Activated B cell treated with CpG ODN at 0.5 μM for 24 hours (primary cell): ENCODE data around the gene PDE7B. TPM values are rescaled to one million over a fixed set of nuclear protein-coding genes. Genes with fewer than 3 reads are reported as not detected.

Experiments
- ATAC-seq: fragments of 200-7000 bp; cut with Tn5 transposase; one replicate; pipeline ENCODE4 v1.10.0; 2021; ENCODE audit warnings: low read depth, mild to moderate bottlenecking, moderate library complexity
- CTCF ChIA-PET: fragments of 350-600 bp; sonication (Branson Sonifier 250); formaldehyde crosslinking; loops from one replicate; lab custom pipeline; 2021; ENCODE audit warnings: antibody characterized with exemption; lab: Charles Lee
- POLR2A ChIA-PET: fragments of 350-600 bp; sonication (Branson Sonifier 250); formaldehyde crosslinking; loops from one replicate; lab custom pipeline; 2021; ENCODE audit warnings: antibody characterized with exemption; lab: Charles Lee
- DNase-seq: peaks from one replicate; pipeline ENCODE4 v3.0.0; 2022
- H3K27ac Mint-ChIP-seq: one replicate; pipeline ENCODE4 v1.8.0; 2020; ENCODE audit warnings: mixed read lengths
- H3K27me3 Mint-ChIP-seq: one replicate; pipeline ENCODE4 v1.8.0; 2021; ENCODE audit warnings: mixed read lengths
- H3K36me3 Mint-ChIP-seq: one replicate; pipeline ENCODE4 v1.8.0; 2021; ENCODE audit warnings: low read depth, mixed read lengths
- H3K4me1 Mint-ChIP-seq: one replicate; pipeline ENCODE4 v1.8.0; 2021; ENCODE audit warnings: mixed read lengths
- H3K4me3 Mint-ChIP-seq: one replicate; pipeline ENCODE4 v1.8.0; 2020; ENCODE audit warnings: mild to moderate bottlenecking, mixed read lengths
- H3K9me3 Mint-ChIP-seq: one replicate; pipeline ENCODE4 v1.8.0; 2020; ENCODE audit warnings: mixed read lengths
- intact Hi-C: fragments of 100-400 bp; cut with micrococcal nuclease; formaldehyde crosslinking; loops from one replicate; pipeline ENCODE4 v1.15.1; 2024
- total RNA-seq: library from RNA; stranded (reverse); gene quantifications from 2 replicates; pipeline ENCODE4 v1.2.3, GENCODE V29; 2022
- TF ChIP-seq, protein P1 (sequence below): fragments of 200-600 bp; IDR thresholded peaks from one replicate; pipeline ENCODE4 v1.8.0; 2022; ENCODE audit warnings: antibody characterized with exemption, mild to moderate bottlenecking

PDE7B gene
- total RNA-seq, 1 donor from 2014 or later, result 1.8 TPM

DNA sequence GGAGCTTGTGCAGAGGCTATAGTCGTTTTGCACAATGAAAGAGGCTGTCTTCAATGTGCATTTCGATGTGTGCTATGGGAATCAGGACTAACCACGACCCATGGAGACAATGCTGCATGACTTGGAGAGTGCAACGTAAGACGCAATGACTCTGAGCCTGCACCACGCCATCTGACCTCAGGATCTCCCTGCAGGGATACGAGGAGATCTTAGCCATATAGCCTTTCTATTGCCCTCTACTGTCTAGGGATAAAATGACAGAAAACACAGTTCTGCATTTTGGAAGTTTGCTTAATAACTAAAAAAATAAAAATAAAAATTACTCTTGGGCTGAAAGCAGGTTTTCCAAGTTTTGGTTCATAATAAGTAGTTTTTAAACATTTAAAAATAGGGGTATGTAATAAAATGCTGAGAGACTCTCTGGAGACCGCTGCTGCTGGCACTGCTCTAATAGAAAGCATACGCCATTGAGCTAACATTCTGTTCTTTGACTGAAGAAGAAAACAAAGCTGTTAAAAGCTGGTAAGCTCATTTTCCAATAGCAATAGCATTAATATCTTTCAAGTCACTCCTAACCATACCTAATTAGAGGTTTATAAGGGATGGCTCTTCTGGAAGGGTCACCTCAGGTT lies 87.2 kb downstream of the PDE7B start:
- H3K27ac Mint-ChIP-seq, result no peak overlapping the region
- ChIA-PET CTCF (interaction anchor here (1.5 to 2.6 kb wide), 5 partner anchors 9 to 403 kb away, joined by 3 to 9 read pairs (median 6); no protein-coding TSS in a partner anchor), POLR2A (no interaction called here)
- no peaks in the 10 kb centered on the region for H3K27me3 Mint-ChIP-seq
- ATAC-seq (no peak), DNase-seq (no peak)
- H3K4me3 Mint-ChIP-seq, result no peak overlapping the region
- no peaks in the 10 kb centered on the region for H3K36me3 Mint-ChIP-seq
- TF ChIP-seq, protein P1, sequence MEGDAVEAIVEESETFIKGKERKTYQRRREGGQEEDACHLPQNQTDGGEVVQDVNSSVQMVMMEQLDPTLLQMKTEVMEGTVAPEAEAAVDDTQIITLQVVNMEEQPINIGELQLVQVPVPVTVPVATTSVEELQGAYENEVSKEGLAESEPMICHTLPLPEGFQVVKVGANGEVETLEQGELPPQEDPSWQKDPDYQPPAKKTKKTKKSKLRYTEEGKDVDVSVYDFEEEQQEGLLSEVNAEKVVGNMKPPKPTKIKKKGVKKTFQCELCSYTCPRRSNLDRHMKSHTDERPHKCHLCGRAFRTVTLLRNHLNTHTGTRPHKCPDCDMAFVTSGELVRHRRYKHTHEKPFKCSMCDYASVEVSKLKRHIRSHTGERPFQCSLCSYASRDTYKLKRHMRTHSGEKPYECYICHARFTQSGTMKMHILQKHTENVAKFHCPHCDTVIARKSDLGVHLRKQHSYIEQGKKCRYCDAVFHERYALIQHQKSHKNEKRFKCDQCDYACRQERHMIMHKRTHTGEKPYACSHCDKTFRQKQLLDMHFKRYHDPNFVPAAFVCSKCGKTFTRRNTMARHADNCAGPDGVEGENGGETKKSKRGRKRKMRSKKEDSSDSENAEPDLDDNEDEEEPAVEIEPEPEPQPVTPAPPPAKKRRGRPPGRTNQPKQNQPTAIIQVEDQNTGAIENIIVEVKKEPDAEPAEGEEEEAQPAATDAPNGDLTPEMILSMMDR, result no peak
- no peaks in the 10 kb centered on the region for H3K4me1 Mint-ChIP-seq
- intact Hi-C loops, result no loop called here
- no peaks in the 10 kb centered on the region for H3K9me3 Mint-ChIP-seq

DNA sequence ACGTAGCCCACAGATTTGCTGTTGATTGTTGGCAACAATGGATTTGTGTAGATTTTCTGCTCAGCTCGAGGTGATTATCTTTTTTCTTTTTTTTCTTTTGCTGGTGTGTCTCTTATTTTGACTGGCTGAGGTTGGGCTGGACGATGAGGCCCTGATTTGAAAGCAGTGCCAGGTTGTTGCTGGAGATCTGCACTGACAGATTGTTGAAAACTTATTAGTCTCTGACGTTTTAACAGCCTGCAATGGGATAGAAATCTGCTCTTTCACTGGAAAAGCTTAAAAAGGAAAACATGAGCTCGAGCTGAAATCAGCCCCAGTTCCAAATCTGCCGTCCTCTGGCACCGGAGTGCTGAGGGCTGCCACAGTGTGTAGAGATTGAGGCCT lies 87.7 kb downstream of the PDE7B start:
- TF ChIP-seq, protein P1, result no peak
- CTCF ChIA-PET, result interaction anchor here (1.5 to 2.6 kb wide), 5 partner anchors 9 to 403 kb away, joined by 3 to 9 read pairs (median 6); no protein-coding TSS in a partner anchor
- H3K9me3 Mint-ChIP-seq, result no peaks in the 10 kb centered on the region

DNA sequence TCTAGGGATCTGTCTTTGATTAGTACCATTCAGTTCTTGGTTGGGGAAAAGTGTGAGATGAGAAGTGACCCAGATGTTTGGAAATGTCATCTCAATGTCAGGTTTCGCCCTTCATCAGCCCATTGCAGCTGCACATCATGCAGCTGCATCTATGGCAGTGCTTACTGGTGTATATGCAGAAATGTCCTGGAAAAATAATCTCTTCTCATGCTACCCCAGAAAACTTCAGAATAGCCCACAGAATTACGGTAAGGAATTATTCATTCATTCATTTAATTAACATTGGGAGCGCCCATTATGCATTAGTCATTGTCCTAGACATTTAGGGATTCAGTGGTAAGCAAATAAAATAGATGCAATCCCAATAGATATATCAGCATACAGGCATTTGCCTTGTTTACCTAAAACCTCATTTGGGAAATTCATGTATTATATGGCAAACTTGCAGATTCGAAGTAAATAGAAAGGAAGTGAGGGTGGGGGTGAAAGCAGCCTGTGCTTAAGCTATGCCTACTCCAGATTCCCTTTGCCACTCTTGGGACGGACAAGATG lies 89.2 kb downstream of the PDE7B start:
- TF ChIP-seq, protein P1, result no peak
- ChIA-PET CTCF (no interaction called here), POLR2A (no interaction called here)

More for the DNA sequence above, 87.7 kb downstream of the PDE7B start:
- H3K4me1 Mint-ChIP-seq, result no peaks in the 10 kb centered on the region
- H3K36me3 Mint-ChIP-seq, result no peaks in the 10 kb centered on the region
- ATAC-seq (no peak), DNase-seq (no peak)
- H3K4me3 Mint-ChIP-seq, result no peak overlapping the region
- POLR2A ChIA-PET, result no interaction called here
- no peaks in the 10 kb centered on the region for H3K27me3 Mint-ChIP-seq
- no peak overlapping the region for H3K27ac Mint-ChIP-seq
- intact Hi-C loops, result no loop called here

DNA sequence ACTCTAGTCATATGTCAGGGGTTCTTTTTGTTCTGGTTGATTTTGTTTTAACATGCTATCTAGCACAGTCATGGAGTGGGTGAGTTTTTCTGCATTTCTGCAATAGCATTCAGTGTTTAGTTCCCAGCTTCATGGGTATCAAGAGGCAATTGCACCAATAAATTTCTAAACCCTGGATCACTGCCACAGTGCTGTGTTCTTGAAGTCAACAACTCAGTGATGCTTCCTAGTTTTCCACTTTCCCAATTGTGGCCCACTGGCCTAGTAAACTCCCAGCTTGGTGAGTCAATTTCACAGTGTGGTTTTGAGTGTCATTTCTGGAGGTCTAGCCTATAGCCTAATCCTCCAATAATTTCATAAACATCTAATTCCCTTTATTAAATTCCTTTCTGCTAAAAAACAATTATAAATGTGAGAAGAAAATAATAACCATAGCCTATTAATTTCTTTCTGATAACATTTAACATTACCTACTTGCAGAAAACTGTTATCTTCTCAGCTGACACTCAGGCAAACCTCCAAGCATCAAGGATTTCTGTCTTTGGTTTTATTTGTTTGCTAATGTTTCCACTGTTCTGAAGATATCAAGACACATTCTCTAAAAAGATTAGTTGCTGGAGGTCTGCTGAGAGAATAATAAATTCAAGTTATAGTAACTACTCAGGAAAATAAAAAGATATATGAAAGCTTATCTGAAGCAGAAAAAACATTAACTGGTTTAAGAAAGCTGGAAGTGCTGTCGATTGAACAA lies 89.9 kb downstream of the PDE7B start:
- DNase-seq (no peak), ATAC-seq (no peak)
- no peak overlapping the region for H3K4me3 Mint-ChIP-seq
- H3K36me3 Mint-ChIP-seq, result no peaks in the 10 kb centered on the region
- CTCF ChIA-PET, result no interaction called here
- no peaks in the 10 kb centered on the region for H3K9me3 Mint-ChIP-seq
- TF ChIP-seq, protein P1, result no peak
- H3K27me3 Mint-ChIP-seq, result no peaks in the 10 kb centered on the region
- no peak overlapping the region for H3K27ac Mint-ChIP-seq
- intact Hi-C loops, result no loop called here
- no peaks in the 10 kb centered on the region for H3K4me1 Mint-ChIP-seq
- POLR2A ChIA-PET, result no interaction called here

More for the DNA sequence above, 89.2 kb downstream of the PDE7B start:
- no peak overlapping the region for H3K4me3 Mint-ChIP-seq
- no peak overlapping the region for H3K27ac Mint-ChIP-seq
- H3K36me3 Mint-ChIP-seq, result no peaks in the 10 kb centered on the region
- H3K9me3 Mint-ChIP-seq, result no peaks in the 10 kb centered on the region
- no peaks in the 10 kb centered on the region for H3K27me3 Mint-ChIP-seq
- DNase-seq (no peak), ATAC-seq (no peak)
- no peaks in the 10 kb centered on the region for H3K4me1 Mint-ChIP-seq
- intact Hi-C loops, result no loop called here

DNA sequence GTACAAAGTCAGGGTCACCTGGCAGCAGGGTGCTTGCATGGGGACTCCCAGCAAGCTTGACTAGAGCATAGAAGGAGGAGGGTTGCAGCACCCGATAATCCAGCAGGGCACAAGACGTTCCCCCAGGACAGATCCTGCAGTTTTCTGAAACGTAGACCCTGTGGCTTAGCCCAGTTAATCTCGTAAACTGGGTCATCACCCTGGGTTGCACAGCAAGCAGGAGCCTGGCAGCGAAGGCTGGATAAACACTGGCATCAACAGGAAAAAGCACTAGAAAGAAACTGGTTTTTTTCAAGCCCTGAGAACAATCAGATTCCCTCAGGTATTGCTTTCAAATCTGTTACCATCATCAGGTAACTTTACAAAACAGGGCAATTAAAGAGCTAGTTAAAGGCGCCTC lies 92.6 kb downstream of the PDE7B start:
- CTCF ChIA-PET, result interaction anchor here (1.4 kb wide), 1 partner anchor 11 kb away, joined by 3 read pairs; no protein-coding TSS in a partner anchor
- intact Hi-C loops, result no loop called here
- Mint-ChIP-seq H3K27me3 (no peaks in the 10 kb centered on the region), H3K27ac (no peak overlapping the region), H3K36me3 (no peaks in the 10 kb centered on the region), H3K4me1 (no peaks in the 10 kb centered on the region), H3K9me3 (no peaks in the 10 kb centered on the region), H3K4me3 (no peak overlapping the region)
- ATAC-seq, result no peak
- DNase-seq, result no peak
- TF ChIP-seq, protein P1, result no peak
- POLR2A ChIA-PET, result no interaction called here
